Medulla oblongata (tissue), 1 donor: ENCODE results near the gene WDR72.
"Not testable (repeated sequence)": the region's sequence is repeated elsewhere in the genome, so short reads cannot be mapped to it uniquely, and the experiment has no call there.

Source experiments
- DNase-seq: peaks from one replicate; pipeline ENCODE4 v3.0.0-alpha.2; 2015; ENCODE audit errors: extremely low spot score

The WDR72 gene

GRCh38 chr15:53590380-53590779 lies 169.1 kb downstream of the WDR72 start:
- DNase-seq: no peak

GRCh38 chr15:53589520-53590057 lies 169.9 kb downstream of the WDR72 start:
- no peak for DNase-seq

- DNase-seq: no peak
Measured at GRCh38 chr15:53588773-53589172, 170.7 kb downstream of the WDR72 start.

DNA sequence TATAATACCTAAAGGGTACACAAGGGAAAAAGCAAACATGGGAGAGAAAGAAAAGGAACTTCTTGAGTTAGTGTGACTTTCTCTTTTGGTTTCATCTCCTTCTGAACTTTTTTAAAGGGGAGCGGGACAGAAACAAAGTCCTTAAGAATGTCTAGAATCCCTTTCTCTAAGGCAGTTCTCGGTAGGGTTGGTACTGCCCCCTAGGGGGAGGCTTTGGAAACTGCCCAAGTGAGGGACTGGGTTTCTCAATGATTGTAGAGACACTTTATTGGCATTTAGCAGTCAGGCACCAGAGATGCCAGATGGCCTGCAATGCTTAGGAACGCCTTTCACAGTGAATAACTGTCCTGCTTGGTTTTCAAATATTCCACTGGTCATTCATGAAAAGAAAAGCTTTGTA lies 172.7 kb downstream of the WDR72 start:
- DNase-seq: peak; percentile 78

DNA sequence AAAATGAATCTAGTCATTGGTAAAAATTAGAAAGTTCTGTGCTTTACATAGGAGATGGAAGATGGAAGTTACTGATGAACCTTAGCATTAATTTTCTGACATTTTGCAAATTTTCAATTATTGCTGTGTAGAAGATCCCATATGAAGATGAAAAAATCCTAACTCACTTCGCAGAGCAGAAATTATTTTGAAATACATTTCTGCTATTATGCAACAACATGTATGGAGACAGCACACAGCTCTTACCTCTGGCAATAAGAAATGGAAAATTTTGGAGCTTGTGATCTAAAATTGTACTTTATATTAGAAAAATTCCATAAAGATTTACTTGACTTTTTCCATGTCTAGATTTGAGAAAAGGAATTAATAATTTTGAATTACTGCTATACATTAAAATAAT lies 177.9 kb downstream of the WDR72 start:
- DNase-seq: no peak

DNA sequence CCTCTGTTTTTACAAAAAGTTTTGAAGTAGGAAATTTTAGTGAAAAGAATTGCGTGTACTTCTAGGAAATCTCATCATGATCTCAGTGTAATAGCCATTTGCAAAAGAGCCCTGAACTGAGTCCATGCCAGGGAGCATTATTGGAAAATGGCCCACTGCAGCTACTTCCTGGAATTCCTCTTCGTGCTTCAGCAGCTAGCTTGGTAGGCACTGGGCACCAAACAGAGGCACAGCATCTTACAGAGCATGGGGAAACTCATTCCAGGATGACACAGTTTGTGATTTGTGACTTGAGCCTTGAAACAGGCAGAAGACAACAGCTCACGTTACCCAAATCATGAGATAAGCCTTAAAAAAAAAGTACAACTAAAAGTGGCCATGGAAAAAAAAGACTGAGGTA lies 179.1 kb downstream of the WDR72 start:
- DNase-seq: peak; percentile 50

DNA sequence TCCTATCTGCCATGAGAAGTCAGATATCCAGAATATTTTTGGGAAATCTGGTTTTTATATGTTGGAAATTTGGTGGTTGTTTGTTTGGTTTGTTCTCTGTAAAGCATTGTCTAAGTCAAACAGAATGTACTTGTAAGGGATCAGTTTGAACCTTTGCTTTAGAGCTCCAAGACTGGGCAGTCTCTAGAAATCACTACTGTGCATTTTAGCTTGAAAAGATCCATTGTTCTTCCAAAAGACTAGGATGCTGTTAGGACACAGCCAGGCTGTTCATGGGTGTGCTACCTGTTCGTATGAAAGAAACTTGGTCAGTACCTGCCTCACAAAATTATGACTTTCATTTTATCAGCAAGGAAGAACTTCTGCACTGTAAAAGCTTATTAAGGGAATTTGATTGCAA lies 182.6 kb downstream of the WDR72 start:
- DNase-seq: peak; percentile 58

DNA sequence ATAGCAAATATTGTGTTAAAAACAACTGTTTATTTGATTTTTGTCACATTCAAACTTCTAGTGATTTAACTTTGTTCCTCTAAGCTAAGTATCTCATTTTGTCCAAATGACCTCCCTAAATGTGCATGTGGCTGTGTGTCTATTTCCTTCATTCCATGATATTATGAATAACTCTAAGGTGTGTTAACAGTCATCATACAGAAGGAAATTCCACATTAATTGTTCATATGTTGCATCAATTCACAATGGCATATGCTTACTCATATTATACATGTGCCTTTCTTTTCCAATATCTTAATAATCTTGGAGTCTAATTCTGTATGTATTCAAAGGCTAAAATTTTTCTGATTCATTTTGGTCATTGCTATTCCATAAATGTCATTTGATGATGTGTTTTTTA lies 186.4 kb downstream of the WDR72 start:
- no peak for DNase-seq

GRCh38 chr15:53569751-53570480 lies 189.5 kb downstream of the WDR72 start:
- no peak for DNase-seq

- DNase-seq: no peak
Measured at GRCh38 chr15:53566912-53567311, 192.6 kb downstream of the WDR72 start.

DNA sequence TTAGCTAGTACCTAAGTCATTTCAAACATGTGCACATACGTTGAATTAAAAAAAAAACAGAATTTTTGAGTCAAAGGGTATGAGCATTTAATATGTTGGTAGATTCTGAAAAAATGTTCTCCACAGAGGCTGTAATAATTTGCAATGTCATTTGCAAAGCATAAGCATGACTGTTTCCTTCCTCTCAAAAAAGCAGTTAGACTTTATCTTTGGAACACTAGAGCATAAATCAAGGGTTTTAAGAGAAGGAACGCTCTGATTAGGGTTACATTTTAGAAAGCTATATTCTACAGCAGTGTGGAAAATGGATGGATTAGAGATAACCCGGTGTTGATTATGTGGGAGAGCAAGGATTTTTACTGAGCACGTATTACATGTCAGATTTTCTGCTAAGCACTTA lies 193.7 kb downstream of the WDR72 start:
- no peak for DNase-seq

GRCh38 chr15:53564647-53565046 lies 194.8 kb downstream of the WDR72 start:
- no peak for DNase-seq

DNA sequence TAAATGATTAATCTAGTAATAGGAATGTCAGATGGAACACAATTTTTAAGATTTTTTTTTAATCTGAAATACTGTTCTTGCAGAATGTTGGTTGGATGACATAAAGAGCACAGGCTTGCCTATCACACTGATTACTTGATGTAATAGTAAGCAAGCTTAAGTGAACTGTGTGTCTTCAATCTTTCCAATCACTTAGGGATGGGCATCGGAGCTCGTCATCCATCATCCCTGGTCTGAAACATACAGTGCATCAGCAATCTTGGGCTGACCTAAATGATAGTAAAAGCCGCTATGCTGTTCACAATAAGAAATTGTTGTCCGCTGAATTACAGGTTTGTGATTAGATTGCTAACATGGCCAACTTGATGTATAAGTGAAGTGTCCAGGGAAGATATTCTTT lies 195.8 kb downstream of the WDR72 start:
- DNase-seq: no peak

DNA sequence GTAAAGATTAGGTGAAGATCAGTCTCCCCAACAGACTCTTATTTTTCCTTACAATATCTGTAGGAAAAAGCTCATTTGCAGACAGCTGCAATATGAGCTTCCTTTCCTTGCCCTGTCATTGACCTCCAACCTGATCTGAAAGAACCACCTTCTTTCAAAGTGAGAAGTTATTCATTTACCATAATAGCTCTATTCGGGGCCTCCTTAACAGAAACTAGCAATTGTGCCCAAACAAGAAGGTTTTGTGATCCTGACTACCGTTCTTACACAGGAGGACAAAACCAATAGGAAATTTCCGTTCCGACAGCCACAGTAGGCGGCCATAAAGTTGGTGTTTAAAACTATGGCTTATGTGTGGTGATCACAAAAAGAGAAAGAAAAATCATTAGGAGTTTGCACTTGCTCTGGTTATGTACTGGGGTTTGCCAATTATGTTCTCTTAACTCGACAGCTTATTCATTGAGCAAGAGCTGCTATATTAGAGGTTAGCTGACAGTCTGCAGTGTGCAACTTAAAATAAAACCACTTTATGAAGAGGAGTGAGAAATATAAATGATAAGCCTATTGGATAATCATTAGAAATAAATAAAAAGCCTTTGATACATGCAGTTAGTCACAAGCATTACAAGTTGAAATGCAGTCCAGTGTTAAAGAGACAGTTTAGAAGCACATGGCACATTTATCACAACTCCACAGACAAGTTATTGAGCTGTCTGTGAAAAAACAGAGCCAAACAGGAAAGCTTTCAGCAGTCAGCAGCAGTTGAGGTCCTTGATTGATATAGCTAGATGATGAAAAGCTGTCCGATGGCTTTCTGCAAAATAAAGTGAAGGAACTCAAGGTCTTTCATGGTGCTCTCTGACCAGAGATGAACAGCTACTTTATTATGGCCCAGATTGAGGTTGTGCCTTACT lies 199.8 kb downstream of the WDR72 start:
- DNase-seq: no peak

DNA sequence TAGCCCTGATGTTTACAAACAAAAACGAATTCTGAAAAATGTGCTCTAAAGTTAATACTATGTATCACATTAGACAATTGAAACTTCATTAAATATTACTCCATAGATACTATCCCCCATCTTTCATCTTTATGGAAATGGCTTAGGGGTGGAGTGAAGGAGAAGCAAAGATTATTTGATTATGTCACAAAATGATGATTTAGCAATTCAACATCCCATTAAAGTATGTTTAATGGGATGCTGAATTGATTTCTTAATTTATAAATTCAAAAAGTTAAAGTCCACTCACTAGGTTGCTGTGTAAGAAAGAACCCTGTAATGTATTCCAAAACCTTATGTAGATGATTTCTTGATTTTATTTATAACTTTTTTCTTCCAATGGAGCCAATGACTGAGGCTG lies 201.1 kb downstream of the WDR72 start:
- DNase-seq: no peak

DNA sequence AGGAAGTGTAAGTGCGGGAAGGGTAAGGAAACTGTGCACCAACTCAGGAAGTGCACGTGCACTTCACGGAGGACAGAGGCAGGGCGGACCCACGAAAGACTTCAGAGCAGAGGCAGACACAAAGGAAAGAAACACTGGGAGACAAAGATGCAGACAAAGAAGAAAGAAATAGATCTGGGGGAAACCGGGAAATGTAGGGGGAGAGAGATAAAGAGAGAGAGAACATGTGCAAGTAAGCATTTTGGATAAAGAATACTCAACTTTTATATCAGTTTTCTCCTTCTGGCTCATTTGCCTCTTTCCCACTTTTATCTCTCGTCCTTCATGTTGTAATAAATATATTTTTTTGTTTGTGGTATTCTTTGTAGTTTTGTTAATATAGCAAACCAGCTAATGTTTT lies 204.2 kb downstream of the WDR72 start:
- no peak for DNase-seq

- no peak for DNase-seq
Measured at GRCh38 chr15:53549697-53550305, 209.7 kb downstream of the WDR72 start.

GRCh38 chr15:53548236-53548635 lies 211.2 kb downstream of the WDR72 start:
- DNase-seq: no peak

- DNase-seq: not testable (repeated sequence)
Measured at GRCh38 chr15:53540626-53541300, 218.7 kb downstream of the WDR72 start.

GRCh38 chr15:53539878-53540277 lies 219.6 kb downstream of the WDR72 start:
- DNase-seq: no peak

GRCh38 chr15:53536479-53537120 lies 222.9 kb downstream of the WDR72 start:
- DNase-seq: no peak
